G401.6 (cell line): ENCODE measurements around the gene TLR9.

Experiments used
- FAIRE-seq: peaks from 2 replicates; lab custom pipeline; 2012; peaks lifted over from hg19 to GRCh38; lab: Jason Lieb, UNC

TLR9 gene

GRCh38 chr3:52232279-52233107 lies 7.0 kb upstream of the TLR9 start:
- FAIRE-seq, result no peak

GRCh38 chr3:52231502-52232278 lies 6.2 kb upstream of the TLR9 start:
- FAIRE-seq, result no peak

GRCh38 chr3:52230889-52231499 lies 5.5 kb upstream of the TLR9 start:
- no peak for FAIRE-seq

DNA sequence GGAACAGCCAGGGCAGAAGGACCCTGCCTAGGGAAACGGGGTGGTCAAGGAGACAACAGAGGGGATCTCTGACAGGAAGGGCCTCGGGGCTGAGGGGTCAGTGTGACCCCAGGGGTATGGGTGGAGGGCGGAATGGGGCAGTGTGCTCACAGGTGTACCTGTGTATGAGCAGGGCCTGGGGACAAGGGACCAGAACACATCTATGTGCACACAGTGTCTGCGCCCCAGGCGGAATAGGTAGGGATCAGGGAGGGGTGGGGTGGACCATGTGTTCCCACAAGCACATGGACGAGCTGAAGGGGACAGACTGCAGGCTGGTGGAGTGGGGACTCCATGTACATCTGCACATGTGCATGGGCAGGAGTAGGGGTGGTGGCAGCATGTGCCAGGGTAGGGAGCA lies 5.0 kb upstream of the TLR9 start:
- no peak for FAIRE-seq

DNA sequence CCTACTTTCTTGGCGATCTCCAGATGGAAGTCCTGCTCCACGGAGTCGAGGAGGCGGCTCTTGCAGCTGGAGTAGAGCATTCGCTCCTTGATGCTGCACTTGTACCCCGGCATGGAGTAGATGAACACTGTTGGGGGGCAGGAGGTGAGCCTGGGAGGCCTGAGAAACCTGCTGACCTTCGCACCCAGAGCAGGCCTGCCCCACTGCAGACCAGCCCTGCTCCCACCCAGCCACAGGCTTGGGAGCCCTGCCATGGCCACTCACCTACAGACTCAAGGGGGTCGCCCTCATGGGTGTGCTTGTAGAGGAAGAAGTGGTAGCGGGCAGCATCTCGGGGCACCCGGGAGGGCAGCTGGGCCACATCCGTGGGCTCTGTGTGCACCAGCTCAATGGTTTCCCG lies 4.2 kb upstream of the TLR9 start:
- no peak for FAIRE-seq

DNA sequence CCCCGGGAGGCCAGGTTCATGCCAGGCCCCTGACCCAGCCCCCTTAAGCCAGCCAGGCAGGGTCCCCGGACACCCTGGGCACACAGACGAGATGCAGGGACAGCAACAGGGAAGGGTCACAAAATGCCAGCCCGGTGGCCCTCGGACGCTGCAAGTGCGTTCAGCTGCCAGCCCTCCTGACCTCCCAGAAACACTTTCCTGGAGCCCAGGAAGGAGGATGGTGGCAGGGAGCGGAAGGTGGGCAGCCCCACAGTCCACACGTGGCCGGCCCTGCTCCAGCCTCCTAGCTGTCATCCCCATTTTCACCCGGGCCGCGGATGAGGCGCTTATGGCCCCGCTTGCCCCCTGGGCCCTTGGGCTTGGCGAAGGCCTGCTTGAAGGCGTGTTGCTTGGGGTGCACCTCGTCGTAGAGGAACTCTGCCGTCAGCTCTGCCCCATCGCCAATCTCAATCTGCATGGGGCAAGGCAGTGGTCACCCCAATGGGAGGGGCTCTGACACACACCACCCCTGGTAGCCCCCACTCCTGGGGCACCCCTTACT lies 3.4 kb upstream of the TLR9 start:
- FAIRE-seq, result no peak

DNA sequence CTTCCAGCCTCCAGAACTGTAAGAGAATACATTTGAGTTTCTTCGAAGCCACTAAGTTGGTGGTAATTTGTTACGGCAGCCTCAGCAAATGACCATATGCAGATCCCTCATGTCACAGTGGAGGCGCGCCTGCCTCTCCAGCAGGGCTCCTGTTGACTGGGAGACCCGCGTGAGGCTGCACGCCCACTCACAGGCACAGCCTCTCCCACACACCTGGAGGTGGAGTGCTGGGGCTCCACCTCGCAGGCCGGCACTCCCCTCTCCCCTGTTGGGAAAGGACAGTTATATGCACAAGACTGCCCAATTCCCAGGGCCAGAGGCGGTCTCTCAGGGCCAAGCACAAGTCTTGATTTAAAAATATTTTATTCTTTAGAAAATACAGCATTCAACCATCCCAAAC lies 2.8 kb upstream of the TLR9 start:
- no peak for FAIRE-seq

DNA sequence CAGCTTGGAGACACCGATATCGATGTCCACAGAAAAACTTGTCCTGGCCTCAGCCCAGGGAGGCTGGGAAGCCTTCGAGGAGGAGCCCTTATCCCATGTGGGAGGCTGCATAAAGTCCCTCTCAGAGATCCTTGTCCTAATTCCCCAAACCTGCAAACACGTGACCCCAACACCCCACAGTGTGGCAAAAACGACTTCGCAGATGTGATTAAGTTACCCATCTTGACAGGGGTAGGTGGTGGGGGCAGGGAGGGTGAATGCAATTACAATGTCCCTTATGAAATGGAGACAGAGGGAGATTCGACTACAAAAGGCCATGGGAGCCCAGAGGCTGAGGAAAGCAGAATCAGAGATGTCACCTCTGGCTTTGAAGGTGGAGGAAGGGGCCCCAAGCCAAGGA lies 2.3 kb upstream of the TLR9 start:
- FAIRE-seq, result no peak

GRCh38 chr3:52227117-52227516 lies 1.7 kb upstream of the TLR9 start:
- no peak for FAIRE-seq

- FAIRE-seq, result no peak
These were observed 878 bp upstream of the TLR9 start for GRCh38 chr3:52226229-52226817.

DNA sequence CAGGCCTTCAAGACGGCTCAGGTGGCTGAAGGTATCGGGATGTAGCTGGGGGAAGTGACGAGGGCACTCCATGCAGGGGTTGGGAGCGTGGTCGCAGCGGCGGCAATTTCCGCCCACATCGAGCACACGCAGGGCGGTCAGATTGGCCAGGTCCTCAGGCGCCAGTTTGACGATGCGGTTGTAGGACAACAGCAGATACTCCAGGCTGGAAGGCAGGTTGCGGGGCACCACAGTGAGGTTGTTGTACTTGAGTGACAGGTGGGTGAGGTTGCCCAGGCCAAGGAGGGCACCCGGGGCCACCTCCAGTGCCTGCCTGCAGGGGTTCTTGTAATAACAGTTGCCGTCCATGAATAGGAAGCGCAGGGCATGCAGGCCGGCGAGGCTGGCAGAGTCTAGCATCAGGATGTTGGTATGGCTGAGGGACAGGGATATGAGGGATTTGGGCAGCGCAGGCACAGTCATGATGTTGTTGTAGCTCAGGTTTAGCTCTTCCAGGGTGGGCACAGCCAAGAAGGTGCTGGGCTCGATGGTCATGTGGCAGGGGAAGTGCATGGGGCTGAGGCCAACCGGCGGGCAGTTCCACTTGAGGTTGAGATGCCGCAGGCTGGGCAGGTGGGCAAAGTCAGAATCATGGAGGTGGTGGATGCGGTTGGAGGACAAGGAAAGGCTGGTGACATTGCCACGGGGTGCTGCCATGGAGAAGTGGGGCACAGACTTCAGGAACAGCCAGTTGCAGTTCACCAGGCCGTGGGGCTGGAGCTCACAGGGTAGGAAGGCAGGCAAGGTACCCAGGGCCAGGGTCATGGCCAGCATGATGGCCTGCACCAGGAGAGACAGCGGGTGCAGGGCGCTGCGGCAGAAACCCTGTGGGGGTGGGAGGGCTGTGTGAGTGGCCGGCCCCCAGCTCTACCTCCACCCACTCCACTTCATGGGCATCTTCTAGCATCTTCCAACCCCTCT lies 1.7 kb downstream of the TLR9 start:
- no peak for FAIRE-seq

DNA sequence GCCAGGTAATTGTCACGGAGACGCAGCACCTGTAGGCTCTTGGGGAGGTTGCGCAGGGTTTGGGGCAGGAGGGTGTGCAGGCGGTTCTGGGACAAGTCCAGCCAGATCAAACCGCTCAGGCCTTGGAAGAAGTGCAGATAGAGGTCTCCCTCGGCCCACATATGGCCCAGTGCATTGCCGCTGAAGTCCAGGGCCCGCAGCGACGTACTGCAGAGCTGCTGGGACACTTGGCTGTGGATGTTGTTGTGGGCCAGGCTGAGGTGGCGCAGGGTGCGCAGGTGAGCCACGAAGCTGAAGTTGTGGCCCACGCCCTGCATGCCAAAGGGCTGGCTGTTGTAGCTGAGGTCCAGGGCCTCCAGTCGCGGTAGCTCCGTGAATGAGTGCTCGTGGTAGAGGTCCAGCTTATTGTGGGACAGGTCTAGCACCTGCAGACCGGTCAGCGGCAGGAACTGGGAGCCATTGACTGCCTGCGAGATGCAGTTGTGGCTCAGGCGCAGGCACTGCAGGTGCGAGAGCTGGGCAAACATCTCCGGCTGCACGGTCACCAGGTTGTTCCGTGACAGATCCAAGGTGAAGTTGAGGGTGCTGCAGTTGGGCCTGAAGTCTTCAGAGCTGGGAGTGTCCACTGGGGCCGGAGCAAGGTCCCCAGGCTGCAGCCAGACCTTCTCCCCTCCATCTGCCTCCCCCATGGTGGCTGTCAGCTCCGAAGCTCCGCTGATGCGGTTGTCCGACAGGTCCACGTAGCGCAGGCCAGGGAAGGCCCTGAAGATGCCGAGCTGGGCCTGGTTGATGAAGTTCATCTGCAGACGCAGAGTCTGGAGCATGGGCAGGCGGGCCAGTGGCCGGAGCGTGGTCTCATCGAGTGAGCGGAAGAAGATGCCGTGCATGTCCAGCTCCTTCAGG lies 2.9 kb downstream of the TLR9 start:
- FAIRE-seq, result no peak

GRCh38 chr3:52221563-52222318 lies 3.7 kb downstream of the TLR9 start:
- no peak for FAIRE-seq

- no peak for FAIRE-seq
These were observed 4.3 kb downstream of the TLR9 start for GRCh38 chr3:52221141-52221562.

GRCh38 chr3:52220380-52221026 lies 4.9 kb downstream of the TLR9 start:
- FAIRE-seq, result peak; percentile 58

DNA sequence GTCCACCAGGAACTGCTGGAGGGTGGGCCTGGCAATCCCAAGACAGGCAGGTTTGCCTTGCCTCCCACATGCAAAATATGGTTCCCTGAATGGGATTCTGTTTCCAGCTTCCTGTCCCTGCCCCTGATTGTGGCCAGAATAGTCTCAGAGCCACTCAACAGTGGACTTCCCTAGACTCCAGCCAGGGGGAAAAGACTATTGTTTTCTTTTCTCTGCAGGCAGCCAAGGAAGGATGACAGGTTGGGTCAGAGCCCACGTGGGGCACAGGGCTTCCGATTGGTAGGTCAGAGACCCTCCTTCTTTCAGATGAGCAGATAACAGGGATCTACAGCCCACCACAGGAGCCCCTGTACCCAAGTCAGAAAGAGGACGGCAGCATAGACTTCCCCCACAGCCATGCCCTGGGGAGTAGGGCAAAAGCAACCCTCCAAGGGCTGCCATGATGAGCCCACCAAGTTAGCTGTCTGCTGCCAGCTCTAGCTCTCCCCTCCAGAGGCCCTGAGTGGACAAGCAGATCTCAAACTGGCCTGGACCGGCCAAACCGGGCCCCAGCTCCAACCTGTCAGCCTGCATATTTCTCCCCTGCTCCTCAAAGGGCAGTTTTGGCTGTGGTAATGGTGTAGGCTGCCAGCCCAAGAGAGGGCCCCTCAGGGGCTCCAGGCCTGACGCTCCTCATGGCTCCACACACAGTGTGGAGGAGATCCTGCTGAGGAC lies 6.4 kb downstream of the TLR9 start:
- no peak for FAIRE-seq

GRCh38 chr3:52218454-52218853 lies 7.0 kb downstream of the TLR9 start:
- FAIRE-seq, result no peak

- no peak for FAIRE-seq
These were observed 7.4 kb downstream of the TLR9 start for GRCh38 chr3:52218026-52218425.
